ENCODE data around the gene POPDC3. TPM values are rescaled to one million over a fixed set of nuclear protein-coding genes. Genes with fewer than 3 reads are reported as not detected.

POPDC3 gene
- total RNA-seq, 1 donor from 2014 or later: 7.4 TPM

Other genes starting within 250 kb of the POPDC3 start
- gene LIN28B, start 222.9 kb downstream of the POPDC3 start, total RNA-seq: 0.25 TPM
- 41.6 TPM for gene PREP, start 223.1 kb upstream of the POPDC3 start, total RNA-seq